OCI-LY7 (cell line): ENCODE data around the gene PRKD1. TPM values are rescaled to one million over a fixed set of nuclear protein-coding genes. Genes with fewer than 3 reads are reported as not detected.

Experiments used
- BruUV-seq: library from RNA; stranded (reverse); fragments of 400-500 nt; replicated peaks from 2 replicates; lab custom pipeline; 2021; lab: Mats Ljungman, UMichigan
- CTCF ChIA-PET: fragments of 300-600 bp; sonication (Branson Sonifier 250); formaldehyde crosslinking; loops from one replicate; lab custom pipeline; 2022; ENCODE audit warnings: antibody characterized with exemption; ENCODE audit not compliant: unreplicated experiment; lab: Charles Lee
- POLR2A ChIA-PET: fragments of 300-600 bp; sonication (Branson Sonifier 250); formaldehyde crosslinking; loops from one replicate; lab custom pipeline; 2022; ENCODE audit warnings: antibody characterized with exemption; lab: Charles Lee
- DNase-seq: peaks from one replicate; pipeline ENCODE4 v3.0.0-alpha.2; 2015; ENCODE audit warnings: low spot score
- H2AFZ ChIP-seq: fragments of 200-600 bp; sonication (generic), shearing (Covaris generic); 2 replicates; pipeline ENCODE4 v1.6.1; 2014; ENCODE audit warnings: mild to moderate bottlenecking, antibody characterized with exemption, low read length, moderate library complexity
- H3K27ac ChIP-seq: fragments of 200-600 bp; sonication (generic); 2 replicates; pipeline ENCODE4 v1.5.1; 2014; ENCODE audit warnings: mixed run types, low read depth, mild to moderate bottlenecking, moderate library complexity, low read length, inconsistent platforms; ENCODE audit not compliant: poor library complexity, severe bottlenecking
- H3K36me3 ChIP-seq: fragments of 200-600 bp; sonication (generic); 2 replicates; pipeline ENCODE4 v1.6.1; 2014; ENCODE audit warnings: mild to moderate bottlenecking, antibody characterized with exemption, low read length, moderate library complexity, mixed read lengths; ENCODE audit not compliant: insufficient read depth
- H3K4me1 ChIP-seq: fragments of 200-600 bp; sonication (generic); 2 replicates; pipeline ENCODE4 v1.5.1; 2014; ENCODE audit warnings: mild to moderate bottlenecking, low read length; ENCODE audit not compliant: insufficient read depth, poor library complexity, severe bottlenecking
- H3K4me2 ChIP-seq: fragments of 200-600 bp; sonication (generic); 2 replicates; pipeline ENCODE4 v1.6.1; 2014; ENCODE audit warnings: mild to moderate bottlenecking, low read length
- H3K4me3 ChIP-seq: fragments of 200-600 bp; sonication (generic); 2 replicates; pipeline ENCODE4 v1.5.1; 2014; ENCODE audit warnings: mild to moderate bottlenecking, low read depth, low read length; ENCODE audit not compliant: poor library complexity, severe bottlenecking
- H3K79me2 ChIP-seq: fragments of 200-600 bp; sonication (generic); 2 replicates; pipeline ENCODE4 v1.6.1; 2016; ENCODE audit warnings: low read depth, mild to moderate bottlenecking, low read length, moderate library complexity, mixed read lengths; ENCODE audit not compliant: insufficient read depth
- H3K9me2 ChIP-seq: fragments of 200-600 bp; sonication (generic); 2 replicates; pipeline ENCODE4 v1.6.1; 2016; ENCODE audit warnings: mild to moderate bottlenecking, low read length, mixed read lengths; ENCODE audit not compliant: insufficient read depth
- H3K9me3 ChIP-seq: fragments of 200-600 bp; sonication (generic); 2 replicates; pipeline ENCODE4 v1.6.1; 2014; ENCODE audit warnings: mild to moderate bottlenecking, mixed run types, low read length, mixed read lengths
- H4K20me1 ChIP-seq: fragments of 200-600 bp; sonication (generic); 2 replicates; pipeline ENCODE4 v1.6.1; 2014; ENCODE audit warnings: mild to moderate bottlenecking, antibody characterized with exemption, low read length, moderate library complexity, mixed read lengths; ENCODE audit not compliant: insufficient read depth
- CTCF ChIP-seq: fragments of 200-600 bp; sonication (generic); conservative IDR thresholded peaks from 2 replicates; pipeline ENCODE4 v1.5.1; 2014; ENCODE audit warnings: mild to moderate bottlenecking, antibody characterized with exemption, low read length, moderate library complexity, mixed read lengths
- EZH2phosphoT487 ChIP-seq: fragments of 200-600 bp; sonication (generic); IDR thresholded peaks from 2 replicates; pipeline ENCODE4 v1.6.1; 2018; ENCODE audit warnings: low read depth, borderline replicate concordance, mild to moderate bottlenecking, mixed run types, antibody characterized with exemption, low read length, moderate library complexity, mixed read lengths
- intact Hi-C: fragments of 100-400 bp; cut with micrococcal nuclease; formaldehyde crosslinking; loops from one replicate; pipeline ENCODE4 v1.10.0; 2022; ENCODE audit not compliant: unreplicated experiment
- total RNA-seq, 2 experiments: library from RNA; depleted of rRNA in 1 of 2; stranded (reverse); fragments of >200 nt in 1 of 2; shearing (Covaris generic) in 1 of 2; gene quantifications; 2 replicates each; pipeline ENCODE4 v1.2.3, GENCODE V29; 2014 to 2022

Gene PRKD1
- total RNA-seq, 2 experiments from 2014 or later, result not detected

DNA sequence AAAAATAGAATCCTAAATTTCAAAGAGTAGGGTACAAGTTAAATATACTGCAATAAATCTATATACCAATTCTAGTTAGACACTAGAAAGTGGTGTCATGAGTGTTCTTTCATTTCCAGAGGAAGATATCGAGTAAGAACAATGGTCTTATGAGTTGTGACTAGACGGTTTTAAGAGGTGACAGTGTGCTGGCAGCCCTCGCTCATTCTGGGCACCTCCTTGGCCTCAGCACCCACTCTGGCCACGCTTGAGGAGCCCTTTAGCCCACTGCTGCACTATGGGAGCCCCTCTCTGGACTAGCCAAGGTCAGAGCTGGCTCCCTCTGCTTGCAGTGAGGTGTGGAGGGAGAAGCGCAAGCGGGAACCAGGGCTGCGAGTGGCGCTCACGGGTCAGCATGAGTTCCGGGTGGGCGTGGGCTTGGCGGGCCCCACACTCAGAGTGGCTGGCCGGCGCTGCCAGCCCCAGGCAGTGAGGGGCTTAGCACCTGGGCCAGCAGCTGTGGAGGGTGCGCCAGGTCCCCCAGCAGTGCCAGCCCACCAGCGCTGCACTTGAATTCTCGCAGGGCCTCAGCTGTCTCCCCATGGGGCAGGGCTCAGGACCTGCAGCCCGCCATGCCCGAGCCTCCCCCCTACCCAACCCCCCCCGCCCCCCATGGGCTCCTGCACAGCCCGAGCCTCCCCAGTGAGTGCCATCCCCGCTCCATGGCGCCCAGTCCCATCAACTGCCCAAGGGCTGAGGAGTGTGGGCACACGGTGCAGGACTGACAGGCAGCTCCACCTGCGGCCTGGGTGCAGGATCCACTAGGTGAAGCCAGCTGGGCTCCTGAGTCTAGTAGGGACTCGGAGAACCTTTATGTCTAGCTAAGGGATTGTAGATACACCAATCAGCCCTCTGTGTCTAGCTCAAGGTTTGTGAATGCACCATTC is 18.7 kb downstream of the PRKD1 start:
- Histone ChIP-seq H3K9me2 (no peaks in the 10 kb centered on the region), H3K4me1 (no peaks in the 10 kb centered on the region), H3K4me3 (no peak overlapping the region), H2AFZ (no peak overlapping the region), H3K27ac (no peak overlapping the region), H4K20me1 (no peaks in the 10 kb centered on the region), H3K4me2 (no peak overlapping the region), H3K9me3 (no peaks in the 10 kb centered on the region), H3K36me3 (no peaks in the 10 kb centered on the region), H3K79me2 (no peaks in the 10 kb centered on the region)
- DNase-seq, result no peak
- BruUV-seq, result no TSS peak
- ChIA-PET CTCF (no interaction called here), POLR2A (no interaction called here)
- intact Hi-C loops, result no loop called here
- TF ChIP-seq CTCF (no peak), EZH2phosphoT487 (no peak)

DNA sequence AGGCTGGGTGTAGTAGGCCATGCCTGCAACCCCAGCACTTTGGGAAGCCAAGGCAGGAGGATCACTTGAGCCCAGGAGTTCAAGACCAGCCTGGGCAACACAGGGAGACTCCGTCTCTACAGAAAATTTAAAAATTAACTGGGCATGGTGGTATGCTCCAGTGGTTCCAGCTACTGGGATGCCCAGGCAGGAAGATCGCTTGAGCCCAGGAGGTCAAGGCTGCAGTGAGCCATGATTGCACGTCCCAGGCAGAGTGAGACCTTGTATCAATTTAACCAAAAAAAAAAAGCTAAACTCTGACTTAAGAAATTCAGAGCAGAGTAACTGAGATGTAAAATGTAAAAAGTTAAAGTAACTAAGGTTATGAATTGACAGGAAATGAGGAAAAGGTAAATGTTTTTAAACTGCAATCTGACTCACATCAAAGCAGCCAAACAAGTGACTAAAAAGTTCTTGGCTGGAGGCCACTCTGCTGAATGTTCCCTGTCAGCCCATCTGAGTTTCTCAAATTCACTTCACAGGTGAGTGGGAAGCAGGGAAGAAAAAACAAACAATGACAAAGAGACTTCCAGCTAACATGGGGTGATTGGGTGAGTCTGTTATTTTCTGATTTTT is 21.3 kb downstream of the PRKD1 start:
- Histone ChIP-seq H4K20me1 (no peaks in the 10 kb centered on the region), H3K9me2 (no peaks in the 10 kb centered on the region), H3K4me2 (no peak overlapping the region), H3K4me1 (no peaks in the 10 kb centered on the region), H3K9me3 (no peaks in the 10 kb centered on the region), H3K27ac (no peak overlapping the region), H2AFZ (no peak overlapping the region), H3K79me2 (no peaks in the 10 kb centered on the region), H3K36me3 (no peaks in the 10 kb centered on the region), H3K4me3 (no peak overlapping the region)
- no TSS peak for BruUV-seq
- no peak for TF ChIP-seq EZH2phosphoT487
- no peak for TF ChIP-seq CTCF
- CTCF ChIA-PET, result no interaction called here
- POLR2A ChIA-PET, result no interaction called here
- no peak for DNase-seq
- intact Hi-C loops, result no loop called here

DNA sequence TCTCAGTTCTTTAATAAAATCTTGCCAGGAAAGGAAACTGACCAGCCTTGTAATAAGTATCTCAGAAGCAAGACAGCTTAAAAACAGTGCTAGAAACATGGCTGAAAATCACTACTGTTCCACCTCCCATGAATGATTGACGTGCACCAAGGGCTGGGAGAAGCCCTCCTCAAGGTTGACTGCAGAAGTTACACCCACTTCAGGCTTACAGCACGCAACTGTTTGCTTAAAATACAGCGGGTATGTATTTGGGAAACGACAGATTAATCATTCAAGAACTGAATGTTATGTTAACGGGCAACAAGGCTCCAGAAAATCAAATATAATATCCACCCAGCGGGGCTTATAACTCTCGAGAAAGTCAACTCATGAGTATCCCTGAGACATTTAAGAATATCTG is 22.1 kb downstream of the PRKD1 start:
- Histone ChIP-seq H3K4me3 (no peak overlapping the region), H3K27ac (no peak overlapping the region), H3K36me3 (no peaks in the 10 kb centered on the region), H3K9me2 (no peaks in the 10 kb centered on the region), H3K4me1 (no peaks in the 10 kb centered on the region), H2AFZ (no peak overlapping the region), H3K9me3 (0 out of 2 replicates have a peak, but pooled peaks cover 4% of the 10 kb centered on the region), H3K4me2 (no peak overlapping the region), H3K79me2 (no peaks in the 10 kb centered on the region), H4K20me1 (no peaks in the 10 kb centered on the region)
- BruUV-seq, result no TSS peak
- no peak for DNase-seq
- POLR2A ChIA-PET, result no interaction called here
- intact Hi-C loops, result no loop called here
- TF ChIP-seq CTCF (no peak), EZH2phosphoT487 (no peak)
- CTCF ChIA-PET, result no interaction called here
